ENCODE measurements around the gene IYD.

The IYD gene, protein sequence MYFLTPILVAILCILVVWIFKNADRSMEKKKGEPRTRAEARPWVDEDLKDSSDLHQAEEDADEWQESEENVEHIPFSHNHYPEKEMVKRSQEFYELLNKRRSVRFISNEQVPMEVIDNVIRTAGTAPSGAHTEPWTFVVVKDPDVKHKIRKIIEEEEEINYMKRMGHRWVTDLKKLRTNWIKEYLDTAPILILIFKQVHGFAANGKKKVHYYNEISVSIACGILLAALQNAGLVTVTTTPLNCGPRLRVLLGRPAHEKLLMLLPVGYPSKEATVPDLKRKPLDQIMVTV

GRCh38 chr6:150368762-150369161 is at the start of gene IYD:
Gene IYD (plus strand): TSS chr6:150369012. CDS start chr6:150369032, 20 bp downstream.
- TF ChIP-seq, protein P1, sequence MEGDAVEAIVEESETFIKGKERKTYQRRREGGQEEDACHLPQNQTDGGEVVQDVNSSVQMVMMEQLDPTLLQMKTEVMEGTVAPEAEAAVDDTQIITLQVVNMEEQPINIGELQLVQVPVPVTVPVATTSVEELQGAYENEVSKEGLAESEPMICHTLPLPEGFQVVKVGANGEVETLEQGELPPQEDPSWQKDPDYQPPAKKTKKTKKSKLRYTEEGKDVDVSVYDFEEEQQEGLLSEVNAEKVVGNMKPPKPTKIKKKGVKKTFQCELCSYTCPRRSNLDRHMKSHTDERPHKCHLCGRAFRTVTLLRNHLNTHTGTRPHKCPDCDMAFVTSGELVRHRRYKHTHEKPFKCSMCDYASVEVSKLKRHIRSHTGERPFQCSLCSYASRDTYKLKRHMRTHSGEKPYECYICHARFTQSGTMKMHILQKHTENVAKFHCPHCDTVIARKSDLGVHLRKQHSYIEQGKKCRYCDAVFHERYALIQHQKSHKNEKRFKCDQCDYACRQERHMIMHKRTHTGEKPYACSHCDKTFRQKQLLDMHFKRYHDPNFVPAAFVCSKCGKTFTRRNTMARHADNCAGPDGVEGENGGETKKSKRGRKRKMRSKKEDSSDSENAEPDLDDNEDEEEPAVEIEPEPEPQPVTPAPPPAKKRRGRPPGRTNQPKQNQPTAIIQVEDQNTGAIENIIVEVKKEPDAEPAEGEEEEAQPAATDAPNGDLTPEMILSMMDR (IDR thresholded peaks at IDR 0.05): no peak
- Mint-ChIP-seq H3K4me1 (no peaks in the 10 kb centered on the region), H3K36me3 (ENCODE audit: low read depth) (no peaks in the 10 kb centered on the region), H3K4me3 (no peak within 1 kb of the TSS), H3K27ac (no peak within 1 kb of the TSS), H3K27me3 (ENCODE audit: low read depth, poor library complexity) (peaks cover 8% of the 10 kb centered on the region), H3K9me3 (no peaks in the 10 kb centered on the region)
- no peak for DNase-seq

DNA sequence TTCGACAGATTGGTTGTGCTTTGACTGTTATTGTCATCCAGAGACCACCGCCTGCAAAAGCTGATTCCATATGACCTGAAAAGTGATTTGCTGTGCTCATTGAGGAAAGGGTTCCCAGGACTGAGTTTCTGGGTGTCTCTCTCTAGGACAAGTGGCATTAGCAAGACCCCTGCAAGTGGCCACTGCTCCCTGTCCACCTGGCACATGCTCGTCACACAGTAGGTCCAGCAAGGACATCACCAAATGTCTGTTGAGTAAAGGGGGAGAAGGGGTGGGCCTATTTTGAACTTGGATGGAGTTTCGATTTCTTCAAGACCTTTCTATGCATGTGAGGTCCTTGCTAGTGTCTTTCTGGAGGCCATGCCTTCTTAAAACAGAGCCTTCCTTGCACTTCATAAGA is 48.9 kb upstream of the IYD start:
- peaks cover 6% of the 10 kb centered on the region for H3K9me3 Mint-ChIP-seq
- peaks cover 10% of the 10 kb centered on the region for H3K4me1 Mint-ChIP-seq
- no peaks in the 10 kb centered on the region for H3K36me3 Mint-ChIP-seq (ENCODE audit: low read depth)
- DNase-seq: no peak
- no peak overlapping the region for H3K27ac Mint-ChIP-seq
- H3K4me3 Mint-ChIP-seq: no peak overlapping the region
- peaks cover 31% of the 10 kb centered on the region for H3K27me3 Mint-ChIP-seq (ENCODE audit: low read depth, poor library complexity)
- TF ChIP-seq, protein P1 (IDR thresholded peaks at IDR 0.05): no peak

DNA sequence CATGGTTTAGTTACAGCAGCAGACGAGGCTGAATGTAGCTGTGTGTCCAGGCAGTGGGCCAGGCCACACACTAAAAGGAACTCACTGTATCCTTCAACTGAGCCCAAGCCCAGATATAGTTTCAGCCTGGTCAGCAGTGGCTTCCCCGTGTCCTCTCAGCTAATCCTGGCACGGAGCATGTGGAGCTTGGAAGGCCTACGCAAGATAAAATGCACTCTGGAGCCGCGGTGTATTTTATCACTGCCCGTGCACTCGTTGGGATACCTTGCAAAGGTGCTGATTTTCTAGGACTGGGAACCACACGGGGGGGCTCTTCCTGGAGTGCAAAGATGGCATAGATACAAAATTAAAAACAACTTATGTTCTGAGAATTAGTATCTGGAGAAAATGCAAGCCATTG is 48.4 kb upstream of the IYD start:
- TF ChIP-seq, protein P1 (IDR thresholded peaks at IDR 0.05): no peak
- Mint-ChIP-seq H3K27me3 (ENCODE audit: low read depth, poor library complexity) (peaks cover 34% of the 10 kb centered on the region), H3K27ac (no peak overlapping the region), H3K4me1 (peaks cover 10% of the 10 kb centered on the region), H3K9me3 (peaks cover 4% of the 10 kb centered on the region), H3K36me3 (ENCODE audit: low read depth) (peaks cover under 1% of the 10 kb centered on the region), H3K4me3 (no peak overlapping the region)
- no peak for DNase-seq

- DNase-seq: no peak
- Mint-ChIP-seq H3K4me3 (no peak overlapping the region), H3K36me3 (ENCODE audit: low read depth) (peaks cover 5% of the 10 kb centered on the region), H3K4me1 (peaks cover 6% of the 10 kb centered on the region), H3K27ac (no peak overlapping the region), H3K9me3 (peaks cover 5% of the 10 kb centered on the region), H3K27me3 (ENCODE audit: low read depth, poor library complexity) (peaks cover 40% of the 10 kb centered on the region)
- TF ChIP-seq, protein P1 (IDR thresholded peaks at IDR 0.05): no peak
These were observed 46.3 kb upstream of the IYD start for GRCh38 chr6:150322466-150322871.

GRCh38 chr6:150323205-150323604 is 45.6 kb upstream of the IYD start:
- Mint-ChIP-seq H3K27me3 (ENCODE audit: low read depth, poor library complexity) (peaks cover 47% of the 10 kb centered on the region), H3K4me1 (peaks cover 5% of the 10 kb centered on the region), H3K27ac (no peak overlapping the region), H3K36me3 (ENCODE audit: low read depth) (peaks cover 5% of the 10 kb centered on the region), H3K9me3 (peaks cover 5% of the 10 kb centered on the region), H3K4me3 (no peak overlapping the region)
- DNase-seq: no peak
- TF ChIP-seq, protein P1 (IDR thresholded peaks at IDR 0.05): no peak

DNA sequence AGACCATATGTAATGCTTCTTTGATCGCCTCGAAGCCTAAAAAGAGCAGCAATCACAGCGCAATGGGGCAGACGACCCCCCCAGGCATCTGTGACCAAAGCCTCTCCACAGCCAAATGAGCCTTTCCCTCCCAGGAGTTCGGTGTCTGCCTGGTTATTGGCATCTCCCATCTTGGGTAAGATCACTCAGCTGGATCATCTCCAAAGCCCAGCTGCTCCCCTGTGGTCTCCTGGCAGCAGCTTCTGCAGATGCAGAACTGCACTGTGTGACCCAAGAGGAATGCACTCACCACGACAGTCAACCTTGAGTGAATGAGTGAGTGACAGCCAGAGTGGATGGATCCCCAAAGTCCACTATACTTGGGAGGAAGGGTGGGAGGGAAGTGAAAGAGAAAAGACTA is 44.8 kb upstream of the IYD start:
- Mint-ChIP-seq H3K4me3 (no peak overlapping the region), H3K27me3 (ENCODE audit: low read depth, poor library complexity) (peaks cover 47% of the 10 kb centered on the region), H3K27ac (no peak overlapping the region), H3K36me3 (ENCODE audit: low read depth) (peaks cover 5% of the 10 kb centered on the region), H3K9me3 (peaks cover 5% of the 10 kb centered on the region), H3K4me1 (peaks cover 8% of the 10 kb centered on the region)
- no peak for DNase-seq
- TF ChIP-seq, protein P1 (IDR thresholded peaks at IDR 0.05): no peak
